GM19372 (cell line): ENCODE data around the gene FAM193A.
A peak's percentile ranks its signal among the peaks of the same experiment; 100 is the strongest.
"Not testable (repeated sequence)": the region's sequence is repeated elsewhere in the genome, so short reads cannot be mapped to it uniquely, and the experiment has no call there.

Experiments used
- ATAC-seq: cut with Tn5 transposase; IDR thresholded peaks from one replicate; pipeline ENCODE4 v1.9.1; 2021; ENCODE audit warnings: mild to moderate bottlenecking, low read depth, moderate library complexity; ENCODE audit not compliant: unreplicated experiment

Gene FAM193A

GRCh38 chr4:2512396-2513135, 23.9 kb upstream of the FAM193A start:
- no peak for ATAC-seq

GRCh38 chr4:2514193-2514592, 22.3 kb upstream of the FAM193A start:
- not testable (repeated sequence) for ATAC-seq

GRCh38 chr4:2514944-2515343, 21.5 kb upstream of the FAM193A start:
- ATAC-seq = not testable (repeated sequence)

GRCh38 chr4:2515830-2516550, 20.5 kb upstream of the FAM193A start:
- ATAC-seq = no peak

GRCh38 chr4:2516635-2517034, 19.8 kb upstream of the FAM193A start:
- no peak for ATAC-seq

GRCh38 chr4:2526559-2526958, 9.9 kb upstream of the FAM193A start:
- no peak for ATAC-seq

DNA sequence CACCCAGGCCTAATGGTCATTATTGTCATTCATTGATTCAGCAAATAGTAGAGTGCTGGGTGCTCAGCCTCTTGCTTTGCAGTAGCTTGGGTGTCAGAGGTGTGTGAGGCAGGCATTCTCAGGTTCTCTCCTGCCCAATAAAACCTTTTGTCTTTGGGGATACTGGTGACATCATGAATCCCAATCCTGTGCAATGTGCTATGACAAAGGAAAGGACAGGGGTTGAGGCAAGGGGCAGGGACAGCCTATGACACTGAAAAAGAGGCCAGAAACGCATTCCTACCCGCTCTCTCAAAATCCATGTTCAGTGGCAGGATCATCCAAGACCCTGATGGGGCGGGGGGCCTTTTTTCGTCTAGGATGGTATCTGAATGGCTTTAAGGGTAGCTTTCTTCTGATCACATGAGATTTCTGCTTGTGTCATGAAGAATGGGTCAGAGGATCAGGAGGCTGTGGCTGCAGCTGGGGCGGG, 1.5 kb upstream of the FAM193A start:
- no peak for ATAC-seq

DNA sequence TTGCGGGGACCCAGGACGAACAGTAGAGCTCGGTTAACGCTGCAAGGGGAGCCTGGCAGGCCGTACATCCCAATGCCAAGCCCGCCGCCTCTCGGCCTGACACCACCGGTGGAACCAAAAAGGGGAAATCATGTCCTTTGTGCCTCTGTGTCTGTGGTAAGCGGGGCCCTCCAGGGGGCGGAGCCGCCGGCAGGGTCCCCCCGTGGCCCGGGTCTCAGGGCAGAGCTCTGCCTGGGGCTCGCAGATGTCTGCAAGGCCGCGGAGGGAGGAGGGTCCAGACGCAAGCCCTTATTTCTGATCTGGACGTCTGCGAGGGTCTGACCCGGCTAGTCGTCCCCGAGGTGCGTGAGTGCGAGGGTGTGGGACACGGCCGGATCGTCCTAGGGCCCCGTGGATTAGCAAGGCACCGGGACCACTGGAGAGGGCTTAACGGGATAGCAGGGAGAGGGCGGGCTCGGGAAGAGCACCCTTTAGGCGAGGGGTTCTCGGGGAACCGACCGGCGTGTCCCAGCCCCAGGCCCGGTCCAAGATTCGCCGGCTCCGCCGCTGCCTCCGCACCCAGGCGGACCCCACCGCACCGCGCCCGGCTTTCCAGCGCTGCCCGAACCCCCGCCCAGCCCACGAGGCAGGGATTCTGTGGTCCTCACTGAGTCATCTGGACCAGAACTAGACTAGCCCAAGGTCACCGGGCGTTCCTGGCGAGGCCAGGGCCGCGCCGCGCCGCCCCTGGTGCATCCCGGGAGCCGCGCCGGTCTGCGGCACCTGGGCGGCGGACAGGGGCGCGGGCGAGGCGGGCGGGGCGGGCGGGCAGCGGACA, 863 bp upstream of the FAM193A start:
- ATAC-seq = no peak

DNA sequence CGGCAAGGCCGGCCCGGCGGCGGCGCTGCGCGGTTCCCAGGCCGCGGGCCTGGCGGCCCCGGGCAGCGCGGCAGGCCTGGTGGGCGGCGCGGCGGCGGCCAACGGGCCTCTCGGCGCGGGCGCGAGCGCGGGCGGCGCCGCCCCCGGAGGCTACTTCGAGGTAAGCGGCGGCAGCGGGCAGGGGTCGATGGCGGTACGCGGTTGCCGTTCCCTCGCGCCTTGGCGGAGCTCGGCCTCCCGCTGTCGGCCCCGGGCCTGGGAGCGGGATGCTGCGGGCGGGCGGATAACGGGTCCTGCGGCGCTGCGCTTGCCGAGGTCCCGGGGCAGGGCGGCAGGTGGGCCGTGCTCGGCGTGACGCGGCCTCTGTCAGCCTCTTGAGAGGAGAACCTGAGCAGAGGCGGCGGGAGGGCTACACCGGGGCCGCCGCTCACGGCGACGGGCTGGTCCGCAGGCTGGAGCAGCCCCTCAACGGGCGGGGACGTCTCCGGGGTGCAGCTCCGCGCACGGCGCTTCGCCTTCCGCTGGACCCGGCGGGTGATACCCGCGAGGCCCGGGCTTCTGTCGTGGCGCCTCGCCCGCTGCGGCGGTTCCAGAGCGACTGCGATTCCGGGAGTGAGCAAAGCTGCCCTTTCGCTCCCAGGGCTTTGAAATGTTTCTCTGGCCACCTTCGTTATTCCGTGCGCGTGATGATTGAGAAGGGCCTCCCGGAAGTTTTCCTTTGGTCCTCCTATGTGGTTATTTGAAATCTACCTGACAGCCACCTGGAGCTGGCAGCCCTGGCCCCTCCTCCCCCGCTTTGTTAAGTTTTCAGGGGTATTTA, 774 bp downstream of the FAM193A start:
- peak; percentile 21 for ATAC-seq

- ATAC-seq = not testable (repeated sequence)
Measured at GRCh38 chr4:2543580-2544191, 7.2 kb downstream of the FAM193A start.

GRCh38 chr4:2545321-2546013, 9.0 kb downstream of the FAM193A start:
- no peak for ATAC-seq

DNA sequence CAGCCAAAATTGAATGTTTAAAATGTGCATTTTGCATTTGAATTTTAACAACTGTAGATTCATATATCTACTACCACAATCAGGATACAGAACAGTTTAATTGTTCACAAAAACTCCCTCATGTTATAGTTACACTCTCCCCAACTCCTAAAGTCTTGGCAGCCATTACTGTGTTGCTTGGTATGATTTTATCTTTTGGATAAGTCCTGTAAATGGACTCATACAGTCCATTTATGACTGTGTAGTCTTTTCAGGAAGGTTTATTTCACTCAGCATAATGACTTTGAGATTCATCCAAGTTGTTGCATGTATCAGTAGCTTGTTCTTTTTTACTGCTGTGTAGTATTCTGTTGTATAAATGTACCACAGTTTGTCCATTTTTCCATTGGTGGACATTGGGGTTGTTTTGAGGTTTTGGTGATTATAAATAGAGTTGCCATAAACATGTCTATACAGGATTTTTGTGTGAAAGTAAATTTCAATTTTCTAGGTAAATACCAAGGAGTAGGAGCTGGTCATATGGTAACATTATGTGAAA, 9.9 kb downstream of the FAM193A start:
- no peak for ATAC-seq

DNA sequence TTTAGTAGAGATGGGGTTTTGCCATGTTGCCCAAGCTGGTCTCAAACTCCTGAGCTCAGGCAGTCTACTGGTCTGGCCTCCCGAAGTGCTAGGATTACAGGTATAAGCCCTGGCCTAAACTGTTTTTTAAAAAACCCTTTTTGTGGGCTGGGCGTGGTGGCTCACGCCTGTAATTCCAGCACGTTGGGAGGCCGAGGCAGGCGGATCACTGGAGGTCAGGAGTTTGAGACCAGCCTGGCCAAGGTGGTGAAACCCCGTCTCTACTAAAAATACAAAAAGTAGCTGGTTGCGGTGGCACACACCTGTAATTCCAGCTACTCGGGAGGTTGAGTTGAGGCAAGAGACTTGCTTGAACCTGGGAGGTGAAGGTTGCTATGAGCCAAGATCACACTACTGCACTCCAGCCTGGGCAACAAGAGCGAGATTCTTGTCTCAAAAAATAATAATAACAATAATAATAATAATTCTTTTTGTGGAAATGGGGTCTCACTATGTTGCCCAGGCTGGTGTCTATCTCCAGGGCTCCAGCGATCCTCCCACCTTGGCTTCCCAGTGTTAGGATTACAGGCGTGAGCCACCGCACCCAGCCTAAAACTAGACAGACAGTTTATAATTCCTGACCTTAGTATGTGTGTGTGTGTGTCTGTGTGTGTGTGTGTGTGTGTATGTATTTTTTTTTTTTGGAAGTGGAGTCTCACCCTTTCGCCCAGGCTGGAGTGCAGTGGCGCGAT, 10.7 kb downstream of the FAM193A start:
- not testable (repeated sequence) for ATAC-seq

DNA sequence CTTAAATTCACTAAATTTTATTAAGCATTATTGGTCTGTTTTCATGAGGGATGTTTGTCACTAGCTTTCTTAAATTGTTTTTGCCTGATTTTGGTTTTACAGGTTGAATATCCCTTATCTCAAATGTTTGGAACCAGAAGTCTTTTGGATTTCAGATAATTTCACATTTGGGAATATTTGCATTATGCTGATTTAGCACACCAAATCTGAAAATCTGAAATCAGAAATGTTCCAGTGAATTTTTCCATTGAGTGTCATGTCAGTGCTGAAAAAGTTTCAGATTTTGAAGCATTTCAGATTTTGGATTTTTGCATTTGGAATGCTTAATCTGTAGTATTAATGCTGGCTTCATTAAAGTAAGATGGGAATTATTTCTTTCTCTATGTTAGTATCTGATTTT, 14.7 kb downstream of the FAM193A start:
- no peak for ATAC-seq

DNA sequence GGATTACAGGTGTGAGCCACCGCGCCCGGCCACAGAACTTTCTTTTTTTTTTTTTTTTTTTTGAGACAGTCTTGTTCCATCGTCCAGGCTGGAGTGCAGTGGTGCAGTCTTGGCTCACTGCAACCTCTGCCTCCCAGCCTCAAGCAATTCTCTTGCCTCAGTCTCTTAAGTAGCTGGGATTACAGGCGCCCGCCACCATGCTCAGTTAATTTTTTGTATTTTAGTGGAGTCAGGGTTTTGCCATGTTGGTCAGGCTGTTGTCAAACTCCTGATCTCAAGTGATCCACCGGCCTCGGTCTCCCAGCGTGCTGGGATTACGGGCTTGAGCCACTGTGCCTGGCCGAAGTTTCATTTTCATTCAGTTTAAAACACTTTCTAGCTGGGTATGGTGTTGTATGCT, 16.4 kb downstream of the FAM193A start:
- no peak for ATAC-seq

DNA sequence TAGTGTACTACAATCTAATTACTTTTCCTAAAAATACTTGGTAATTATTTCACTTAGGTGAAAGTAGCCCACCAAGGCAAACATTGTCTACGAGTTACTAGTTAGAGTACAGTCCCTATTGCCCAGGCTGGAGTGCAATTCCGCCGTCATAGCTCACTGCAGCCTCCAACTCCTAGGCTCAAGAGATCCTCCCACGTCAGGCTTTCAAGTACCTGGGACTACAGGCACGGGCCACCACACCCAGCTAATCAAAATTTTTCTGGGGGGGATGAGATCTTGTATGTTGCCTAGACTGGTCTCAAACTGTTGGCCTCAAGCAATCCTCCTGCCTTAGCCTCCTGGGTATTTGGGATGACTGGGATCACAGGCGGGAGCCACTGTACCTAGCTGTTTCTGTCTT, 21.9 kb downstream of the FAM193A start:
- no peak for ATAC-seq

GRCh38 chr4:2560167-2560566, 23.7 kb downstream of the FAM193A start:
- ATAC-seq = no peak

- ATAC-seq = no peak
Measured at GRCh38 chr4:2565533-2565932, 29.1 kb downstream of the FAM193A start.
